Measurements from ENCODE around the gene C8G.

GRCh38 chr9:136962701-136963248, 17.7 kb downstream of the C8G start:
- TF ChIP-seq GATA2 (IDR thresholded peaks at IDR 0.05; ENCODE audit: low read depth, low read length) (no peak), GATA3 (IDR thresholded peaks at IDR 0.05; ENCODE audit: low read depth, low read length) (no peak)

All from SH-SY5Y (cell line).